OCI-LY1 (cell line): ENCODE data around the gene PMVK.

ENCODE experiments used
- H2AFZ ChIP-seq: fragments of 200-600 bp; sonication (generic), shearing (Covaris generic); 2 replicates; pipeline ENCODE4 v1.6.0; 2014; ENCODE audit warnings: antibody characterized with exemption, mild to moderate bottlenecking, low read length
- H3F3A ChIP-seq: fragments of 200-600 bp; sonication (generic), shearing (Covaris generic); 2 replicates; pipeline ENCODE4 v1.6.0; 2014; ENCODE audit warnings: mild to moderate bottlenecking, antibody characterized with exemption, low read length, moderate library complexity; ENCODE audit not compliant: insufficient read depth
- H3K27ac ChIP-seq: fragments of 200-600 bp; sonication (generic); 2 replicates; pipeline ENCODE4 v1.5.1; 2014; ENCODE audit warnings: low read length, mixed run types, mild to moderate bottlenecking, low read depth; ENCODE audit not compliant: poor library complexity, severe bottlenecking
- H3K27me3 ChIP-seq: fragments of 200-600 bp; sonication (generic); 2 replicates; pipeline ENCODE4 v1.6.0; 2014; ENCODE audit warnings: antibody characterized with exemption, mild to moderate bottlenecking, low read length, moderate library complexity; ENCODE audit not compliant: insufficient read depth
- H3K36me3 ChIP-seq: fragments of 200-600 bp; sonication (generic); 2 replicates; pipeline ENCODE4 v1.6.1; 2014; ENCODE audit warnings: mild to moderate bottlenecking, antibody characterized with exemption, low read length, moderate library complexity, mixed read lengths; ENCODE audit not compliant: insufficient read depth
- H3K4me1 ChIP-seq: fragments of 200-600 bp; sonication (generic); 2 replicates; pipeline ENCODE4 v1.5.1; 2014; ENCODE audit warnings: mild to moderate bottlenecking, low read length, moderate library complexity; ENCODE audit not compliant: insufficient read depth, severe bottlenecking
- H3K4me2 ChIP-seq: fragments of 200-600 bp; sonication (generic), shearing (Covaris generic); 2 replicates; pipeline ENCODE4 v1.6.1; 2014; ENCODE audit warnings: low read length
- H3K4me3 ChIP-seq: fragments of 200-600 bp; sonication (generic); 2 replicates; pipeline ENCODE4 v1.5.1; 2014; ENCODE audit warnings: low read length, low read depth, mild to moderate bottlenecking, mixed read lengths; ENCODE audit not compliant: poor library complexity, severe bottlenecking
- H3K79me2 ChIP-seq: fragments of 200-600 bp; shearing (Covaris generic); 2 replicates; pipeline ENCODE4 v1.6.1; 2016; ENCODE audit warnings: mixed run types, low read length, mixed read lengths; ENCODE audit not compliant: insufficient read depth
- H3K9ac ChIP-seq: fragments of 200-600 bp; sonication (generic), shearing (Covaris generic); 2 replicates; pipeline ENCODE4 v1.6.1; 2014; ENCODE audit warnings: mild to moderate bottlenecking, low read length, mixed read lengths
- H3K9me2 ChIP-seq: fragments of 200-600 bp; sonication (generic), shearing (Covaris generic); 2 replicates; pipeline ENCODE4 v1.6.1; 2014; ENCODE audit warnings: low read depth, mild to moderate bottlenecking, low read length, mixed read lengths
- H3K9me3 ChIP-seq: fragments of 200-600 bp; shearing (Covaris generic); 2 replicates; pipeline ENCODE4 v1.6.1; 2014; ENCODE audit warnings: low read length, mixed read lengths
- H4K20me1 ChIP-seq: fragments of 200-600 bp; sonication (generic), shearing (Covaris generic); 2 replicates; pipeline ENCODE4 v1.6.0; 2016; ENCODE audit warnings: mild to moderate bottlenecking, low read length; ENCODE audit not compliant: insufficient read depth
- EZH2 ChIP-seq: fragments of 200-600 bp; sonication (generic), shearing (Covaris generic); IDR thresholded peaks from 2 replicates; pipeline ENCODE4 v1.8.0; 2017; ENCODE audit warnings: borderline replicate concordance, mixed run types, mild to moderate bottlenecking, antibody characterized with exemption, low read length, moderate library complexity, mixed read lengths
- TF ChIP-seq, protein P1 (sequence below): fragments of 200-600 bp; sonication (generic), shearing (Covaris generic); IDR thresholded peaks from 2 replicates; pipeline ENCODE4 v1.5.1; 2017; ENCODE audit warnings: mild to moderate bottlenecking, antibody characterized with exemption, low read length, moderate library complexity, mixed read lengths

PMVK gene

DNA sequence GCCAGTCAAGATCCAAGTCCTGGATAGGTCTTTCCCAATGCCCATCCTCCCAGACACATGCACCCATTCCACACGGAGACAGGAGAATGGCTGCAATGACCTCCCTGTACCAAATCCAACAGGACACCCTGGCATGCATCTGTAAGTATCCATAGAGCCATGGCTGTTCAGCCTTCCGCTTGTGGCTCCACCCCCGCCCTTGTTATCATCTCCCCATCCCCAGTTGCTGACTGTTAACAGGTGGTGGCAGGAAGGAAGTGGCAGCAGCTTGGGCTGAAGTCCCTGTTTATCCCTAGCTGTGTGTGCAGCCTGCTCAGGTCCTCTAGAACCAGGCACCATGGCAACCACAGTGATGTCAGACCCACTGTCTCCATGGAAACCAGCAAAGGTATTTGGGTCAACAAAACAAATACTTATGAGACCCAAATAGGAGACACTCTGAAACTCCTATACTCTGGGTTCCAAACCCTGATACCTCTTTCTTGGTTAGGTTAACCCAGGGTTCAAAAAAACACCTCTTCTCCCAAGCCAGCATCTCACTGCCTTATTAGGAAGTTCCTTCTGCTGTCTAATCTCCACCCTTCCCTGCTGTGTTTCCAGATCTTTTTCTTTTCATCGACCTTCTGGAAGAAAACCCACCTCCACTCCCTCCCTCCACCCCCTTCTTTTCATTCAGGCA lies 18.7 kb upstream of the PMVK start:
- no peaks in the 10 kb centered on the region for H3F3A ChIP-seq
- no peaks in the 10 kb centered on the region for H3K79me2 ChIP-seq
- peaks cover 23% of the 10 kb centered on the region for H3K36me3 ChIP-seq
- H4K20me1 ChIP-seq, result no peaks in the 10 kb centered on the region
- peak overlapping the region; percentile 60 for H3K9ac ChIP-seq
- H3K4me1 ChIP-seq, result peaks cover 65% of the 10 kb centered on the region
- H3K27ac ChIP-seq, result peak overlapping the region; percentile 89
- H2AFZ ChIP-seq, result no peak overlapping the region
- H3K9me3 ChIP-seq, result no peaks in the 10 kb centered on the region
- no peaks in the 10 kb centered on the region for H3K27me3 ChIP-seq
- H3K4me3 ChIP-seq, result peak overlapping the region; percentile 65
- no peaks in the 10 kb centered on the region for H3K9me2 ChIP-seq
- H3K4me2 ChIP-seq, result peak overlapping the region; percentile 74
- TF ChIP-seq, protein P1, sequence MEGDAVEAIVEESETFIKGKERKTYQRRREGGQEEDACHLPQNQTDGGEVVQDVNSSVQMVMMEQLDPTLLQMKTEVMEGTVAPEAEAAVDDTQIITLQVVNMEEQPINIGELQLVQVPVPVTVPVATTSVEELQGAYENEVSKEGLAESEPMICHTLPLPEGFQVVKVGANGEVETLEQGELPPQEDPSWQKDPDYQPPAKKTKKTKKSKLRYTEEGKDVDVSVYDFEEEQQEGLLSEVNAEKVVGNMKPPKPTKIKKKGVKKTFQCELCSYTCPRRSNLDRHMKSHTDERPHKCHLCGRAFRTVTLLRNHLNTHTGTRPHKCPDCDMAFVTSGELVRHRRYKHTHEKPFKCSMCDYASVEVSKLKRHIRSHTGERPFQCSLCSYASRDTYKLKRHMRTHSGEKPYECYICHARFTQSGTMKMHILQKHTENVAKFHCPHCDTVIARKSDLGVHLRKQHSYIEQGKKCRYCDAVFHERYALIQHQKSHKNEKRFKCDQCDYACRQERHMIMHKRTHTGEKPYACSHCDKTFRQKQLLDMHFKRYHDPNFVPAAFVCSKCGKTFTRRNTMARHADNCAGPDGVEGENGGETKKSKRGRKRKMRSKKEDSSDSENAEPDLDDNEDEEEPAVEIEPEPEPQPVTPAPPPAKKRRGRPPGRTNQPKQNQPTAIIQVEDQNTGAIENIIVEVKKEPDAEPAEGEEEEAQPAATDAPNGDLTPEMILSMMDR, result no peak
- no peak for TF ChIP-seq EZH2

- Histone ChIP-seq H2AFZ (no peak overlapping the region), H3K9me3 (no peaks in the 10 kb centered on the region), H3K9ac (peak overlapping the region; percentile 33; the same call in 1 of the 2 replicates), H4K20me1 (no peaks in the 10 kb centered on the region), H3K4me2 (peak overlapping the region; percentile 74), H3K9me2 (no peaks in the 10 kb centered on the region), H3K4me1 (peaks cover 64% of the 10 kb centered on the region), H3K79me2 (no peaks in the 10 kb centered on the region), H3F3A (no peaks in the 10 kb centered on the region), H3K4me3 (peak overlapping the region; percentile 65), H3K27me3 (no peaks in the 10 kb centered on the region), H3K27ac (peak overlapping the region; percentile 89), H3K36me3 (peaks cover 21% of the 10 kb centered on the region)
- no peak for TF ChIP-seq EZH2
- TF ChIP-seq, protein P1, result no peak
Measured at GRCh38 chr1:154954541-154954940, 18.0 kb upstream of the PMVK start.

DNA sequence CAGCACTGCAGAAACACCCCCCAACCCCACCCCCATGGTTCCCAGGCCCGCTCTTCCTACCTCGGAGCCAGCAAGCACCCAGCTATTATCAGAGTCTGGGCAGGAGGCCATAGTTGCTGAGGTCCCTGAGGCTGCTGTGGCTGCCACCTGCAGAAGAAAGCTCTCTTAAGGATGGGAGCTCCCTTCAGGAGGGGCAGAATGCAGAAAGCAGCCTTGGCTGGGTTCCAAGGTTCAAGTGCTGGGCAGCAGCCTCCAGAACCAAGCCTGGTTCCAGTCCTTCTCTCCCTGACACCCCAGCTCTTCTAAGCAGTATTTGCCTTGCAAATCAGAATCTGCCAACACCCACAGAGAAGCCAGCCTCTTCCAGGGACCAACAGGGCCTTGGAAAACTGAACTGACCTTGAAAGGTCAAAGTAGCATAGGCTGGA lies 17.1 kb upstream of the PMVK start:
- Histone ChIP-seq H4K20me1 (no peaks in the 10 kb centered on the region), H3K79me2 (no peaks in the 10 kb centered on the region), H3K27me3 (no peaks in the 10 kb centered on the region), H3K4me3 (peak overlapping the region; percentile 49), H2AFZ (no peak overlapping the region), H3K4me2 (peak overlapping the region; percentile 74; the same call in 1 of the 2 replicates), H3K9me2 (no peaks in the 10 kb centered on the region), H3K4me1 (peaks cover 64% of the 10 kb centered on the region), H3K9me3 (no peaks in the 10 kb centered on the region), H3K27ac (peak overlapping the region; percentile 89), H3K9ac (peak overlapping the region; percentile 21; the same call in 1 of the 2 replicates), H3K36me3 (peaks cover 12% of the 10 kb centered on the region; the same call in 1 of the 2 replicates), H3F3A (no peaks in the 10 kb centered on the region)
- no peak for TF ChIP-seq EZH2
- TF ChIP-seq, protein P1, result no peak
